Stomach (tissue), 4 donors: ENCODE data around the gene EREG.

ENCODE experiments used
- CTCF ChIP-seq, 7 experiments: fragments of 450-650 bp in 4 of 7; fragments of 200-600 bp in 3 of 7; sonication (generic) in 3 of 7; IDR thresholded peaks; one replicate each; pipeline ENCODE4 v1.5.1; 2016 to 2019; ENCODE audit warnings: antibody characterized with exemption in 7 of 7, control low read depth in 2 of 7, mild to moderate bottlenecking in 1 of 7
- POLR2A ChIP-seq, 4 donors: fragments of 450-650 bp; IDR thresholded peaks; one replicate each; pipeline ENCODE4 v1.6.1; 2016; ENCODE audit warnings: antibody characterized with exemption in 4 of 4, control low read depth in 2 of 4, mild to moderate bottlenecking in 1 of 4, moderate library complexity in 1 of 4

- TF ChIP-seq CTCF (IDR thresholded peaks at IDR 0.05) (peak in 4 of 7 experiments; percentile 26 to 71 (median 54)), POLR2A (IDR thresholded peaks at IDR 0.05) (no peak)
These were observed 12.0 kb downstream of the EREG start for GRCh38 chr4:74376888-74377483.
